BE2C (cell line): ENCODE data around the gene PPP2R5D.

Experiments used
- DNase-seq: peaks from one replicate; pipeline ENCODE4 v3.0.0-alpha.2; 2020
- H3K27me3 ChIP-seq: fragments of 250-450 bp; sonication (Bioruptor Pico); 2 replicates; pipeline ENCODE4 v1.5.1; 2020; ENCODE audit warnings: mild to moderate bottlenecking
- H3K36me3 ChIP-seq: fragments of 250-450 bp; sonication (Bioruptor Pico); 2 replicates; pipeline ENCODE4 v1.5.1; 2020; ENCODE audit warnings: mild to moderate bottlenecking
- H3K4me1 ChIP-seq: fragments of 250-450 bp; sonication (Bioruptor Pico); 2 replicates; pipeline ENCODE4 v1.5.1; 2020
- H3K4me3 ChIP-seq: 2 replicates; pipeline ENCODE4 v1.5.1; 2011; ENCODE audit warnings: low read depth, low read length
- H3K9me3 ChIP-seq: fragments of 250-450 bp; sonication (Bioruptor Pico); 2 replicates; pipeline ENCODE4 v1.5.1; 2020
- CTCF ChIP-seq: IDR thresholded peaks from 2 replicates; pipeline ENCODE4 v1.5.1; 2012; ENCODE audit warnings: mild to moderate bottlenecking, low read depth, low read length

Gene PPP2R5D

GRCh38 chr6:42962096-42962495 lies 22.3 kb upstream of the PPP2R5D start:
- no peak for TF ChIP-seq CTCF
- Histone ChIP-seq H3K9me3 (no peaks in the 10 kb centered on the region), H3K4me1 (no peaks in the 10 kb centered on the region), H3K36me3 (peaks cover 6% of the 10 kb centered on the region), H3K4me3 (no peak overlapping the region), H3K27me3 (no peaks in the 10 kb centered on the region)
- no peak for DNase-seq

- TF ChIP-seq CTCF, result no peak
- H3K36me3 ChIP-seq, result peaks cover 6% of the 10 kb centered on the region
- no peak for DNase-seq
- H3K27me3 ChIP-seq, result no peaks in the 10 kb centered on the region
- no peaks in the 10 kb centered on the region for H3K9me3 ChIP-seq
- H3K4me3 ChIP-seq, result no peak overlapping the region
- no peaks in the 10 kb centered on the region for H3K4me1 ChIP-seq
Measured at GRCh38 chr6:42962502-42963178, 21.7 kb upstream of the PPP2R5D start.

DNA sequence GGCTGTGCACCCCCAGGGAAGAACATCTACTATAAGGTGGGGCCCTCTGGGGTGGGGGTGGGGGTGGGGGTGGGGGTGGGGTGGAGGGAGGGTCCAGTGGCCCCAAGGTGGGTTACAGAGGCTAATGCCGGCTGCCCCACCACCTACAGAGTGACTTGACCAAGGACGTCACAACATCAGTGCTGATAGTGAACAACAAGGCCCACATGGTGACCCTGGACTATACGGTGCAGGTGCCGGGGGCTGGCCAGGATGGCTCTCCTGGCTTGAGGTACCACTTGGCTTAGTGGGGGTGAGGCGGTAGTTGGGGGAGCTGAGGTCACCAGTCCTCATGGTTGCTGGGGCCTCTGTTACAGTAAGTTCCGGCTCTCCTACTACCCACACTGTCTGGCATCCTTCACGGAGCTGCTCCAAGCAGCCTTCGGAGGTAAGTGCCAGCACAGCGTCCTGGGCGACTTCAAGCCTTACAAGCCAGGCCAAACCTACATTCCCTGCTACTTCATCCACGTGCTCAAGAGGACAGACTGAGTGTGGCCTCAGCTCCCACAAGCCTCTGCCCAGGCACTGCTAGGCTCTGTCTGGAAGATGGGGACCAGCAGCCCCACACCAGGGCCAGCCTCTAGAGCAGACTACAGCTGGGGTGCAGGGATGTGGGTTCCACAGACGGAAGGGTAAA lies 21.1 kb upstream of the PPP2R5D start:
- TF ChIP-seq CTCF, result no peak
- DNase-seq, result no peak
- peaks cover 6% of the 10 kb centered on the region for H3K36me3 ChIP-seq
- no peaks in the 10 kb centered on the region for H3K9me3 ChIP-seq
- H3K4me3 ChIP-seq, result no peak overlapping the region
- H3K4me1 ChIP-seq, result no peaks in the 10 kb centered on the region
- H3K27me3 ChIP-seq, result no peaks in the 10 kb centered on the region

DNA sequence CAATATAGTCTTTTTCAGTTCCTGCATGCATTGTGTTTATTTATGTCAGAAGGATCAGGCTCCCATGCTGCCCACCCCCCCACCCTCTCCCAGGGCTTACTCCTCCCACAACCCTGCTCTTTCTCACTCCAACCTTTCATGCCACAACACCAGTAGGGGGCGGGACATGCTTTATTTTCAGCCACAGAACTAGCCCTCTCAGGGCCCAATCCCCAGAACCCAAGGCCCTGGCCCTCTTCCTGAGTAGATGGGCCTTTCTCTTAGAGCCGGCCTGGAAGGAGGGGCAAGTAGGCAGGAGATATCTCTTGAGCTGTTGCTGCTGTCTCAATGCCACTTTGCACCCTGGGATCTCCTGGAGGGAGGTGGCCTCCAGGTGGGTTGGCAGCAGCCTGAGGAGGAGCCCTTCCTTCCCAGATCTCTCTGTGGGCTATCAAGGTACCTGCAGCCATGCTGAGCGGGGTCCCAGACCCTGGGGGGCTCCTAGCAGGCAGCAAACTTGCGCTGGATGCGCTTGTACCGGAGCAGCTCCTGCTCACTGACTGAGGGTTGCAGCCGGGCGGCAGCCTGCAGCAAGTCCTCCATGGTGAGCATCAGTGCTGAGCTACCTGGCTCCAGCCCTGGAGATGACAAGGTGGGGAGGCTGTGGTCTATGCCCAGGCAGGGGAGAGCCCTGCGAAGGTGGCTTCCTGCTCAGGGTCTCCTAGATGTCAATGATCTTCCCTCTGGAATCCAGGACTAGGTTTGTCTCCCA lies 20.3 kb upstream of the PPP2R5D start:
- TF ChIP-seq CTCF, result peak; percentile 53
- H3K9me3 ChIP-seq, result no peaks in the 10 kb centered on the region
- DNase-seq, result peak; percentile 70
- no peak overlapping the region for H3K4me3 ChIP-seq
- H3K36me3 ChIP-seq, result peaks cover 6% of the 10 kb centered on the region
- no peaks in the 10 kb centered on the region for H3K4me1 ChIP-seq
- no peaks in the 10 kb centered on the region for H3K27me3 ChIP-seq

DNA sequence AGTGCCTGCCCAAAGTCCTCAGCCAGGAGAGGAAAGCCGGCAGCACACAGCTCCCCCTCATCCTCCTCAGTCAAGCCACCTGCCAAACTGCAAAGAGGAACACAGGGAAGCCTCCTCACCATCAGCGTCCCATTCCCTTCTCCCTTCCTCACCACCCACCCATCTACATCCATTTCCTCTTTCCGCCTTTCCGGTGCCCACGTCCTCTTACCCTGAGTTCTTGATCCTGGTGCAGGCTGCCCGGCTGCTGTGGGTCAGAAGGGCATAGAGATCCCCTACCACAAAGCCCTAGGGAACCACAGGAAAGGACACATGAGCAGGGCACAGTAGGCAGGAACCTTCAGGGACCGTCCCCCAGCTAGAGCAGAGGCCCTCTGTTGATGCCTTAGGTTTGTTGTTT lies 17.8 kb upstream of the PPP2R5D start:
- H3K9me3 ChIP-seq, result no peaks in the 10 kb centered on the region
- H3K27me3 ChIP-seq, result no peaks in the 10 kb centered on the region
- DNase-seq, result no peak
- no peak for TF ChIP-seq CTCF
- H3K4me3 ChIP-seq, result no peak overlapping the region
- peaks cover 15% of the 10 kb centered on the region for H3K36me3 ChIP-seq
- no peaks in the 10 kb centered on the region for H3K4me1 ChIP-seq

GRCh38 chr6:42967228-42967627 lies 17.1 kb upstream of the PPP2R5D start:
- no peaks in the 10 kb centered on the region for H3K9me3 ChIP-seq
- no peak for DNase-seq
- peaks cover 15% of the 10 kb centered on the region for H3K36me3 ChIP-seq
- H3K27me3 ChIP-seq, result no peaks in the 10 kb centered on the region
- no peaks in the 10 kb centered on the region for H3K4me1 ChIP-seq
- TF ChIP-seq CTCF, result no peak
- no peak overlapping the region for H3K4me3 ChIP-seq
